Endothelial cell of umbilical vein (primary cell): Measurements from ENCODE around the gene MRPL55. TPM values are rescaled to one million over a fixed set of nuclear protein-coding genes. Genes with fewer than 3 reads are reported as not detected.
A peak's percentile ranks its signal among the peaks of the same experiment; 100 is the strongest.

ENCODE experiments used
- BruUV-seq: library from RNA; stranded (reverse); fragments of 400-500 nt; replicated peaks from 2 replicates; lab custom pipeline; 2021; lab: Mats Ljungman, UMichigan
- CTCF ChIA-PET: fragments of 300-600, 350-600 bp; sonication (Branson Sonifier 250); formaldehyde crosslinking; loops from one replicate; lab custom pipeline; 2021; ENCODE audit warnings: antibody characterized with exemption, inconsistent platforms; lab: Charles Lee
- POLR2A ChIA-PET: fragments of 300-600, 350-600 bp; sonication (Branson Sonifier 250); formaldehyde crosslinking; loops from one replicate; lab custom pipeline; 2021; ENCODE audit warnings: antibody characterized with exemption, inconsistent platforms; lab: Charles Lee
- DNase-seq: peaks from one replicate; pipeline ENCODE4 v3.0.0-alpha.2; 2011; ENCODE audit warnings: low read depth, low spot score
- FAIRE-seq: peaks from 2 replicates; lab custom pipeline; 2011; peaks lifted over from hg19 to GRCh38; lab: Jason Lieb, UNC
- H2AFZ ChIP-seq: 2 replicates; pipeline ENCODE4 v1.6.0; 2012; ENCODE audit warnings: low read depth, low read length, control low read depth, inconsistent platforms
- H3K27ac ChIP-seq: 2 replicates; pipeline ENCODE4 v1.5.1; 2011; ENCODE audit warnings: low read depth, mild to moderate bottlenecking, control low read depth, low read length, moderate library complexity; ENCODE audit not compliant: insufficient read depth
- H3K27me3 ChIP-seq, 2 experiments: 2 replicates each; pipeline versions ENCODE4 v1.6.0 to v1.6.1; 2011; ENCODE audit warnings: low read length in 2 of 2, mixed read lengths in 1 of 2; ENCODE audit not compliant: control insufficient read depth in 2 of 2, insufficient read depth in 2 of 2
- H3K36me3 ChIP-seq, 2 experiments: 2 replicates in 1 of 2; 3 replicates in 1 of 2; pipeline ENCODE4 v1.5.1; 2011; ENCODE audit warnings: low read length in 2 of 2, mild to moderate bottlenecking in 1 of 2, moderate library complexity in 1 of 2; ENCODE audit not compliant: control insufficient read depth in 2 of 2, insufficient read depth in 2 of 2; ENCODE audit errors: extremely low read depth in 1 of 2
- H3K4me1 ChIP-seq: 3 replicates; pipeline ENCODE4 v1.5.1; 2011; ENCODE audit warnings: mild to moderate bottlenecking, low read length; ENCODE audit not compliant: control insufficient read depth, insufficient read depth; ENCODE audit errors: extremely low read depth
- H3K4me2 ChIP-seq: 2 replicates; pipeline ENCODE4 v1.6.1; 2011; ENCODE audit warnings: low read length, control low read depth, mixed read lengths; ENCODE audit not compliant: insufficient read depth
- H3K4me3 ChIP-seq, 3 experiments: fragments of 200-600 bp in 1 of 3; sonication (generic), shearing (Covaris generic) in 1 of 3; replicated peaks in 1 of 3; 2 replicates each; pipeline ENCODE4 v1.5.1; 2011 to 2016; ENCODE audit warnings: control low read depth in 3 of 3, low read length in 3 of 3, mild to moderate bottlenecking in 2 of 3, inconsistent platforms in 1 of 3, low read depth in 1 of 3, moderate library complexity in 1 of 3; ENCODE audit not compliant: insufficient read depth in 1 of 3
- H3K79me2 ChIP-seq: 2 replicates; pipeline ENCODE4 v1.6.0; 2012; ENCODE audit warnings: low read length, inconsistent platforms; ENCODE audit not compliant: control insufficient read depth, insufficient read depth
- H3K9ac ChIP-seq: replicated peaks from 2 replicates; pipeline ENCODE3; 2011; ENCODE audit warnings: low read length, control low read depth; ENCODE audit not compliant: insufficient read depth; ENCODE audit errors: extremely low read depth
- H3K9me1 ChIP-seq: replicated peaks from 3 replicates; pipeline ENCODE4 v1.6.0; 2011; ENCODE audit warnings: mild to moderate bottlenecking, low read length; ENCODE audit not compliant: control insufficient read depth, insufficient read depth; ENCODE audit errors: extremely low read depth
- H3K9me3 ChIP-seq: replicated peaks from 2 replicates; pipeline ENCODE4 v1.5.1; 2012; ENCODE audit warnings: low read length, inconsistent platforms; ENCODE audit not compliant: control insufficient read depth, insufficient read depth
- H4K20me1 ChIP-seq: replicated peaks from 2 replicates; pipeline ENCODE3; 2011; ENCODE audit warnings: mild to moderate bottlenecking, low read length; ENCODE audit not compliant: control insufficient read depth, insufficient read depth; ENCODE audit errors: extremely low read depth
- EZH2 ChIP-seq: IDR thresholded peaks from 2 replicates; pipeline ENCODE4 v1.6.1; 2012; ENCODE audit warnings: borderline replicate concordance, low read depth, mild to moderate bottlenecking, moderate library complexity, low read length, inconsistent platforms; ENCODE audit not compliant: severe bottlenecking
- MYC ChIP-seq: IDR thresholded peaks from one replicate; pipeline ENCODE4 v1.6.1; 2011; ENCODE audit warnings: mild to moderate bottlenecking, low read depth, low read length
- POLR2AphosphoS5 ChIP-seq: IDR thresholded peaks from 2 replicates; pipeline ENCODE4 v1.6.1; 2012; ENCODE audit warnings: low read depth, mild to moderate bottlenecking, control low read depth, low read length, moderate library complexity; ENCODE audit not compliant: insufficient read depth
- dilution Hi-C: fragments of 300-500 bp; cut with MboI; formaldehyde crosslinking; loops from one replicate; pipeline ENCODE4 v1.15.0; 2019; ENCODE audit warnings: low sequenced_read_pairs; ENCODE audit not compliant: extremely low pct_ligation_motif_present
- intact Hi-C: fragments of 100-400 bp; cut with micrococcal nuclease; formaldehyde crosslinking; loops from one replicate; pipeline ENCODE4 v1.10.0; 2022
- polyA plus RNA-seq, 4 experiments: library from polyadenylated mRNA; depleted of rRNA in 3 of 4; stranded (reverse) in 3 of 4; unstranded in 1 of 4; fragments of >200 nt; gene quantifications; 2 replicates each; pipeline versions ENCODE4 v1.2.1 to v1.2.3, GENCODE V29; 2011 to 2012; ENCODE audit warnings: missing spikeins in 1 of 4
- total RNA-seq: library from RNA; stranded (reverse); gene quantifications from 2 replicates; pipeline ENCODE4 v1.2.3, GENCODE V29; 2021

Gene MRPL55
- total and polyA plus RNA-seq, 2 donors (not counting 3 experiments of a cell fraction or from before 2014, with no cell fraction given) = 58.7 to 155 TPM

DNA sequence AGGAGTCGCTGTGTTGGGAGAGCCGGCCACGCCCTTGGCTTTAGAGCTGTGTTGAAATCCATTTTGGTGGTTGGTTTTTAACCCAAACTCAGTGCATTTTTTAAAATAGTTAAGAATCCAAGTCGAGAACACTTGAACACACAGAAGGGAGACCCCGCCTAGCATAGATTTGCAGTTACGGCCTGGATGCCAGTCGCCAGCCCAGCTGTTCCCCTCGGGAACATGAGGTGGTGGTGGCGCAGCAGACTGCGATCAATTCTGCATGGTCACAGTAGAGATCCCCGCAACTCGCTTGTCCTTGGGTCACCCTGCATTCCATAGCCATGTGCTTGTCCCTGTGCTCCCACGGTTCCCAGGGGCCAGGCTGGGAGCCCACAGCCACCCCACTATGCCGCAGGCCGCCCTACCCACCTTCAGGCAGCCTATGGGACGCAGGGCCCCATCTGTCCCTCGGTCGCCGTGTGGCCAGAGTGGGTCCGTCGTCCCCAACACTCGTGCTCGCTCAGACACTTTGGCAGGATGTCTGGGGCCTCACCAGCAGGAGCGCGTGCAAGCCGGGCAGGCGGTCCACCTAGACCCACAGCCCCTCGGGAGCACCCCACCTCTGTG is 10.7 kb downstream of the MRPL55 start:
- peaks cover 70% of the 10 kb centered on the region for H3K79me2 ChIP-seq
- POLR2A ChIA-PET = no interaction called here
- peaks cover 10 to 36% of the 10 kb centered on the region in 2 experiments for H3K36me3 ChIP-seq
- CTCF ChIA-PET = interaction anchor here (0.8 kb wide), 1 partner anchor 99 kb away, joined by 4 read pairs; no protein-coding TSS in a partner anchor
- H3K27me3 ChIP-seq = no peaks in the 10 kb centered on the region
- H3K4me1 ChIP-seq = peaks cover 5% of the 10 kb centered on the region
- no peak overlapping the region for H2AFZ ChIP-seq
- H3K9me1 ChIP-seq = no peaks in the 10 kb centered on the region
- no peak for DNase-seq
- peaks cover 4% of the 10 kb centered on the region for H3K9me3 ChIP-seq
- no peak for TF ChIP-seq EZH2
- no peak overlapping the region for H3K27ac ChIP-seq
- dilution Hi-C loops (no loop called here), intact Hi-C loops (no loop called here)
- no peak overlapping the region for H3K4me3 ChIP-seq
- H3K4me2 ChIP-seq = no peak overlapping the region
- no peak overlapping the region for H3K9ac ChIP-seq
- no peak for FAIRE-seq
- H4K20me1 ChIP-seq = peaks cover 14% of the 10 kb centered on the region
- TSS peak; percentile 46 for BruUV-seq

DNA sequence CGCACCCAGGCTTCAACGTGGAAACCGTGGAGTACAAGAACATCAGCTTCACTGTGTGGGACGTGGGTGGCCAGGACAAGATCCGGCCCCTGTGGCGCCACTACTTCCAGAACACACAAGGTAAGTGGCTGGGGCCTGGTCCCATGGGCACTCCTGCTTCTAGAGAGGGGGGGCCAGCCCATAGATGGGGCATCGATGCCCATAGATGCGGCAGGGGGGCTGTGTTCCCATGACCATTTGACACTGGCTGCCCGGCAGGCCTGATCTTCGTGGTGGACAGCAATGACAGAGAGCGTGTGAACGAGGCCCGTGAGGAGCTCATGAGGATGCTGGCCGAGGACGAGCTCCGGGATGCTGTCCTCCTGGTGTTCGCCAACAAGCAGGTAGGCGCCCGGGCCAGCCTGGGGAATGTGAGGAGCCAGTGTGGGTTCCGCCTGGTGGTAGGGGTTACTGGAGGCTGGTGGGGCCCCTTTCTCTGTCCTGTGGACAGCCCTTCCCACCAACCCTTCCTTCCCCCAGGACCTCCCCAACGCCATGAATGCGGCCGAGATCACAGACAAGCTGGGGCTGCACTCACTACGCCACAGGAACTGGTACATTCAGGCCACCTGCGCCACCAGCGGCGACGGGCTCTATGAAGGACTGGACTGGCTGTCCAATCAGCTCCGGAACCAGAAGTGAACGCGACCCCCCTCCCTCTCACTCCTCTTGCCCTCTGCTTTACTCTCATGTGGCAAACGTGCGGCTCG is 11.6 kb downstream of the MRPL55 start:
- ChIA-PET POLR2A (no interaction called here), CTCF (interaction anchor here (0.7 kb wide), 1 partner anchor 98 kb away, joined by 3 read pairs; no protein-coding TSS in a partner anchor)
- H3K9me3 ChIP-seq = peaks cover 4% of the 10 kb centered on the region
- H4K20me1 ChIP-seq = peaks cover 14% of the 10 kb centered on the region
- H3K4me3 ChIP-seq = no peak overlapping the region
- no peak overlapping the region for H3K9ac ChIP-seq
- intact Hi-C loops = no loop called here
- TF ChIP-seq EZH2 (no peak), MYC (no peak), POLR2AphosphoS5 (peak; percentile 13)
- FAIRE-seq (no peak), DNase-seq (no peak)
- no peak overlapping the region for H3K4me2 ChIP-seq
- H2AFZ ChIP-seq = no peak overlapping the region
- peaks cover 79% of the 10 kb centered on the region for H3K79me2 ChIP-seq
- no peaks in the 10 kb centered on the region for H3K9me1 ChIP-seq
- no peak overlapping the region for H3K27ac ChIP-seq
- no peaks in the 10 kb centered on the region for H3K27me3 ChIP-seq
- peaks cover 10 to 42% of the 10 kb centered on the region in 2 experiments for H3K36me3 ChIP-seq
- dilution Hi-C loops = no loop called here
- no TSS peak for BruUV-seq
- H3K4me1 ChIP-seq = peaks cover 5% of the 10 kb centered on the region
